Type B pancreatic cell (in vitro differentiated cells): ENCODE data around the gene GPR158. TPM values are rescaled to one million over a fixed set of nuclear protein-coding genes. Genes with fewer than 3 reads are reported as not detected.

Source experiments
- DNase-seq: peaks from one replicate; pipeline ENCODE4 v3.0.0; 2021; ENCODE audit warnings: mixed read lengths; ENCODE audit not compliant: unreplicated experiment; ENCODE audit errors: extremely low spot score
- H3K27ac Mint-ChIP-seq: 2 replicates; pipeline ENCODE4 v1.8.0; 2021; ENCODE audit warnings: mild to moderate bottlenecking, mixed read lengths
- H3K27me3 Mint-ChIP-seq: 2 replicates; pipeline ENCODE4 v1.8.0; 2021; ENCODE audit warnings: mixed read lengths
- H3K36me3 Mint-ChIP-seq: 2 replicates; pipeline ENCODE4 v1.8.0; 2021; ENCODE audit warnings: mixed read lengths
- H3K4me1 Mint-ChIP-seq: one replicate; pipeline ENCODE4 v1.8.0; 2021; ENCODE audit warnings: mixed read lengths; ENCODE audit not compliant: unreplicated experiment
- H3K4me3 Mint-ChIP-seq: 2 replicates; pipeline ENCODE4 v1.8.0; 2021; ENCODE audit warnings: mild to moderate bottlenecking, mixed read lengths
- H3K9me3 Mint-ChIP-seq: 2 replicates; pipeline ENCODE4 v1.8.0; 2021; ENCODE audit warnings: mixed read lengths
- CTCF ChIP-seq: fragments of 200-600 bp; sonication (generic); conservative IDR thresholded peaks from 2 replicates; pipeline ENCODE4 v1.5.0; 2021; ENCODE audit warnings: antibody characterized with exemption, mild to moderate bottlenecking
- total RNA-seq: library from RNA; stranded (reverse); gene quantifications from 2 replicates; pipeline ENCODE4 v1.2.1, GENCODE V29; 2021; ENCODE audit warnings: low replicate concordance

GPR158 gene
- total RNA-seq, 1 donor from 2014 or later: 3.6 TPM

GRCh38 chr10:25390733-25391132 lies 215.9 kb downstream of the GPR158 start:
- H3K4me3 Mint-ChIP-seq: no peak overlapping the region
- no peaks in the 10 kb centered on the region for H3K4me1 Mint-ChIP-seq
- peaks cover 13% of the 10 kb centered on the region for H3K9me3 Mint-ChIP-seq
- peaks cover 5% of the 10 kb centered on the region for H3K36me3 Mint-ChIP-seq
- no peaks in the 10 kb centered on the region for H3K27me3 Mint-ChIP-seq
- H3K27ac Mint-ChIP-seq: no peak overlapping the region
- TF ChIP-seq CTCF: no peak
- no peak for DNase-seq

GRCh38 chr10:25392132-25392531 lies 217.3 kb downstream of the GPR158 start:
- H3K36me3 Mint-ChIP-seq: peaks cover 5% of the 10 kb centered on the region
- DNase-seq: no peak
- H3K9me3 Mint-ChIP-seq: peaks cover 13% of the 10 kb centered on the region
- H3K4me1 Mint-ChIP-seq: no peaks in the 10 kb centered on the region
- no peaks in the 10 kb centered on the region for H3K27me3 Mint-ChIP-seq
- no peak overlapping the region for H3K4me3 Mint-ChIP-seq
- no peak overlapping the region for H3K27ac Mint-ChIP-seq
- no peak for TF ChIP-seq CTCF

- Mint-ChIP-seq H3K27ac (no peak overlapping the region), H3K4me1 (no peaks in the 10 kb centered on the region), H3K27me3 (no peaks in the 10 kb centered on the region), H3K4me3 (no peak overlapping the region), H3K36me3 (peaks cover 5% of the 10 kb centered on the region), H3K9me3 (peaks cover 13% of the 10 kb centered on the region)
- no peak for TF ChIP-seq CTCF
- DNase-seq: no peak
Observed at GRCh38 chr10:25393621-25394020, 218.8 kb downstream of the GPR158 start.

- H3K27me3 Mint-ChIP-seq: no peaks in the 10 kb centered on the region
- H3K36me3 Mint-ChIP-seq: no peaks in the 10 kb centered on the region
- no peaks in the 10 kb centered on the region for H3K9me3 Mint-ChIP-seq
- H3K4me1 Mint-ChIP-seq: no peaks in the 10 kb centered on the region
- H3K27ac Mint-ChIP-seq: no peak overlapping the region
- no peak overlapping the region for H3K4me3 Mint-ChIP-seq
- DNase-seq: no peak
- no peak for TF ChIP-seq CTCF
Observed at GRCh38 chr10:25398680-25399079, 223.9 kb downstream of the GPR158 start.

- DNase-seq: no peak
- H3K36me3 Mint-ChIP-seq: no peaks in the 10 kb centered on the region
- no peaks in the 10 kb centered on the region for H3K27me3 Mint-ChIP-seq
- no peak for TF ChIP-seq CTCF
- no peaks in the 10 kb centered on the region for H3K9me3 Mint-ChIP-seq
- no peak overlapping the region for H3K4me3 Mint-ChIP-seq
- H3K4me1 Mint-ChIP-seq: no peaks in the 10 kb centered on the region
- no peak overlapping the region for H3K27ac Mint-ChIP-seq
Observed at GRCh38 chr10:25405871-25406270, 231.1 kb downstream of the GPR158 start.

- no peak overlapping the region for H3K4me3 Mint-ChIP-seq
- H3K4me1 Mint-ChIP-seq: no peaks in the 10 kb centered on the region
- H3K9me3 Mint-ChIP-seq: no peaks in the 10 kb centered on the region
- H3K27ac Mint-ChIP-seq: no peak overlapping the region
- H3K27me3 Mint-ChIP-seq: no peaks in the 10 kb centered on the region
- H3K36me3 Mint-ChIP-seq: no peaks in the 10 kb centered on the region
- no peak for TF ChIP-seq CTCF
- no peak for DNase-seq
Observed at GRCh38 chr10:25417611-25418010, 242.8 kb downstream of the GPR158 start.
